ENCODE results near the gene CRIP1.

The CRIP1 gene

GRCh38 chr14:105490267-105490571 is 3.5 kb downstream of the CRIP1 start:
- Mint-ChIP-seq H3K4me1 (peaks cover 33% of the 10 kb centered on the region), H3K27ac (peak overlapping the region; percentile 93), H3K4me3 (peak overlapping the region; percentile 81), H3K36me3 (peaks cover 42% of the 10 kb centered on the region), H3K9me3 (no peaks in the 10 kb centered on the region)
- ATAC-seq (peak; percentile 1), DNase-seq (ENCODE audit: low spot score in 2 of 2) (peak; percentile 48 to 82)

- peak; percentile 93 to 98 for DNase-seq (ENCODE audit: low spot score in 2 of 2)
- no peaks in the 10 kb centered on the region for H3K9me3 Mint-ChIP-seq
- peak; percentile 83 for ATAC-seq
- peak within 1 kb of the TSS; percentile 93 for H3K27ac Mint-ChIP-seq
- H3K4me3 Mint-ChIP-seq: peak within 1 kb of the TSS; percentile 81
- H3K4me1 Mint-ChIP-seq: peaks cover 28% of the 10 kb centered on the region
- H3K36me3 Mint-ChIP-seq: peaks cover 42% of the 10 kb centered on the region
Measured at GRCh38 chr14:105490572-105491365, 4.1 kb downstream of the CRIP1 start, which contains the start of gene TEDC1. Gene TEDC1 (plus strand): TSS chr14:105491246. CDS start chr14:105491376, 130 bp downstream.

GRCh38 chr14:105491366-105491973 is 4.8 kb downstream of the CRIP1 start:
- Mint-ChIP-seq H3K4me1 (peaks cover 24% of the 10 kb centered on the region), H3K36me3 (peaks cover 42% of the 10 kb centered on the region), H3K27ac (peak overlapping the region; percentile 74), H3K9me3 (no peaks in the 10 kb centered on the region), H3K4me3 (peak overlapping the region; percentile 81)
- DNase-seq (ENCODE audit: low spot score in 2 of 2) (peak; percentile 86 to 97), ATAC-seq (peak; percentile 8)

GRCh38 chr14:105492031-105492970 is 5.6 kb downstream of the CRIP1 start:
- Mint-ChIP-seq H3K4me1 (peaks cover 24% of the 10 kb centered on the region), H3K9me3 (no peaks in the 10 kb centered on the region), H3K36me3 (peaks cover 42% of the 10 kb centered on the region), H3K4me3 (peak overlapping the region; percentile 81), H3K27ac (peak overlapping the region; percentile 74)
- ATAC-seq (no peak), DNase-seq (ENCODE audit: low spot score in 2 of 2) (peak in 1 of 2 donors; percentile 48)

- no peak overlapping the region for H3K4me3 Mint-ChIP-seq
- ATAC-seq (no peak), DNase-seq (ENCODE audit: low spot score in 2 of 2) (peak in 1 of 2 donors; percentile 47)
- peaks cover 35% of the 10 kb centered on the region for H3K36me3 Mint-ChIP-seq
- peaks cover 24% of the 10 kb centered on the region for H3K4me1 Mint-ChIP-seq
- no peaks in the 10 kb centered on the region for H3K9me3 Mint-ChIP-seq
- H3K27ac Mint-ChIP-seq: peak overlapping the region; percentile 48
Measured at GRCh38 chr14:105492971-105493871, 6.5 kb downstream of the CRIP1 start.

GRCh38 chr14:105493921-105494605 is 7.4 kb downstream of the CRIP1 start:
- H3K36me3 Mint-ChIP-seq: peaks cover 27% of the 10 kb centered on the region
- H3K4me3 Mint-ChIP-seq: no peak overlapping the region
- H3K27ac Mint-ChIP-seq: no peak overlapping the region
- DNase-seq (ENCODE audit: low spot score in 2 of 2) (peak in 1 of 2 donors; percentile 48), ATAC-seq (no peak)
- peaks cover 16% of the 10 kb centered on the region for H3K4me1 Mint-ChIP-seq
- H3K9me3 Mint-ChIP-seq: no peaks in the 10 kb centered on the region

GRCh38 chr14:105494606-105494929 is 7.9 kb downstream of the CRIP1 start:
- Mint-ChIP-seq H3K27ac (no peak overlapping the region), H3K4me1 (peaks cover 10% of the 10 kb centered on the region), H3K9me3 (no peaks in the 10 kb centered on the region), H3K36me3 (peaks cover 22% of the 10 kb centered on the region), H3K4me3 (no peak overlapping the region)
- ATAC-seq: no peak
- no peak for DNase-seq (ENCODE audit: low spot score in 2 of 2)

- Mint-ChIP-seq H3K4me1 (peaks cover 7% of the 10 kb centered on the region), H3K27ac (no peak overlapping the region), H3K36me3 (peaks cover 20% of the 10 kb centered on the region), H3K9me3 (no peaks in the 10 kb centered on the region), H3K4me3 (no peak overlapping the region)
- DNase-seq (ENCODE audit: low spot score in 2 of 2) (no peak), ATAC-seq (no peak)
Measured at GRCh38 chr14:105495101-105495989, 8.7 kb downstream of the CRIP1 start.

- H3K36me3 Mint-ChIP-seq: peaks cover 15% of the 10 kb centered on the region
- peaks cover 7% of the 10 kb centered on the region for H3K4me1 Mint-ChIP-seq
- no peak overlapping the region for H3K27ac Mint-ChIP-seq
- ATAC-seq: no peak
- no peak overlapping the region for H3K4me3 Mint-ChIP-seq
- no peak for DNase-seq (ENCODE audit: low spot score in 2 of 2)
- no peaks in the 10 kb centered on the region for H3K9me3 Mint-ChIP-seq
Measured at GRCh38 chr14:105495990-105496830, 9.5 kb downstream of the CRIP1 start.

GRCh38 chr14:105496831-105497591 is 10.3 kb downstream of the CRIP1 start:
- H3K36me3 Mint-ChIP-seq: peaks cover 7% of the 10 kb centered on the region
- peaks cover 2% of the 10 kb centered on the region for H3K4me1 Mint-ChIP-seq
- ATAC-seq (no peak), DNase-seq (ENCODE audit: low spot score in 2 of 2) (no peak)
- no peak overlapping the region for H3K27ac Mint-ChIP-seq
- no peaks in the 10 kb centered on the region for H3K9me3 Mint-ChIP-seq
- no peak overlapping the region for H3K4me3 Mint-ChIP-seq

- DNase-seq (ENCODE audit: low spot score in 2 of 2) (peak in 1 of 2 donors; percentile 50), ATAC-seq (no peak)
- H3K9me3 Mint-ChIP-seq: no peaks in the 10 kb centered on the region
- H3K4me3 Mint-ChIP-seq: no peak overlapping the region
- no peak overlapping the region for H3K27ac Mint-ChIP-seq
- peaks cover 11% of the 10 kb centered on the region for H3K36me3 Mint-ChIP-seq
- no peaks in the 10 kb centered on the region for H3K4me1 Mint-ChIP-seq
Measured at GRCh38 chr14:105497671-105498429, 11.2 kb downstream of the CRIP1 start.
